Measurements from ENCODE around the gene RDH12. TPM values are rescaled to one million over a fixed set of nuclear protein-coding genes. Genes with fewer than 3 reads are reported as not detected.
"Not testable (repeated sequence)": the region's sequence is repeated elsewhere in the genome, so short reads cannot be mapped to it uniquely, and the experiment has no call there.

RDH12 gene
- total RNA-seq, 1 experiment from 2014 or later: not detected

DNA sequence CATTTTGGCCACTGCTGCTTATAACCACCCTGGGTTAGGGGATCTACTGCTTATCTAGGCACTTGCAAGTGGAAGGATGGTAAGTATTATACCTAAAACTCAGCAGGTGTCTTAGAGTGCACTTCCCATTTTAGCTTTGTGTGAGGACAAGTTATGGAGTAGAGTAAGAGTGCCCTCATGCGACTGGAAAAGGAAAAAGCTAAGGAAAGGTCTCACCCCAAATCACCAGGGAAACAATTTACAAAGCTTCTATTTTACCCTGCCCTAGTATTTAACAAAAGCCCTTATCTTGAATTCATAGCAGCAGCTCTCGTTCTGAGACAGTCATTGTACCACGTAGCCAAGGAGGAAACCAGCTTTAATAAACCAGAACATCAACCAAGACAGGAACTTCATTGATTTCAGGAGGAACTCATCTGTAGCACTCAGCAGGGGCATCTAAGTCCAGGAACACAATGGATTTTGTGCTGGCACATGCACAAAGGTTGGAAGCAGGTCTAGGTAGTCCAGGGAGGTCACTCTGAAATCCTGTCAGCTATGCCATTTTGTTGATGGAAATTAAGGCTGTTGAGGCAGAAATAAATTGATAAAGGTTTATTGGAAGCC is 2.9 kb downstream of the RDH12 start:
- ChIA-PET POLR2A (interaction anchor here (0.6 to 1.5 kb wide), 5 partner anchors 9 to 105 kb away, joined by 4 to 8 read pairs (median 5); partner anchors contain the start of genes PIGH and RDH11), CTCF (interaction anchor here (0.5 to 2.2 kb wide), 31 partner anchors 8 to 1345 kb away, joined by 3 to 40 read pairs (median 5); partner anchors contain the start of genes ARG2, PIGH, PLEKHH1 and RDH11)
- Histone ChIP-seq H3K4me1 (no peaks in the 10 kb centered on the region), H3K27me3 (replicated peaks; ENCODE audit: control insufficient read depth, insufficient read depth, low read length) (no peaks in the 10 kb centered on the region), H3K36me3 (ENCODE audit: control insufficient read depth, insufficient read depth, low read length) (no peaks in the 10 kb centered on the region), H3K9me3 (no peaks in the 10 kb centered on the region), H3K4me3 (ENCODE audit: low read depth, low read length) (no peak overlapping the region)
- intact Hi-C loops (cut with micrococcal nuclease; ENCODE audit: unreplicated experiment): loop anchor here (1.0 to 5.0 kb wide), 6 partner anchors 37 to 278 kb away; partner anchors contain the start of gene ARG2
- Mint-ChIP-seq H3K36me3 (ENCODE audit: insufficient read depth, unreplicated experiment) (no peaks in the 10 kb centered on the region), H3K27ac (ENCODE audit: unreplicated experiment) (no peak overlapping the region), H3K4me1 (ENCODE audit: low read depth, unreplicated experiment) (no peaks in the 10 kb centered on the region), H3K27me3 (ENCODE audit: insufficient read depth, unreplicated experiment) (no peaks in the 10 kb centered on the region), H3K4me3 (ENCODE audit: unreplicated experiment) (no peak overlapping the region), H3K9me3 (ENCODE audit: unreplicated experiment) (no peaks in the 10 kb centered on the region)
- BruUV-seq (replicated peaks): no TSS peak
- peak; percentile 73 to 78 for TF ChIP-seq CTCF (IDR thresholded peaks at IDR 0.05; ENCODE audit: insufficient read depth in 1 of 2, low read depth in 1 of 2, low read length in 1 of 2, severe bottlenecking in 1 of 2, unreplicated experiment in 1 of 2)
- DNase-seq: peak in 1 of 2 experiments; percentile 64

DNA sequence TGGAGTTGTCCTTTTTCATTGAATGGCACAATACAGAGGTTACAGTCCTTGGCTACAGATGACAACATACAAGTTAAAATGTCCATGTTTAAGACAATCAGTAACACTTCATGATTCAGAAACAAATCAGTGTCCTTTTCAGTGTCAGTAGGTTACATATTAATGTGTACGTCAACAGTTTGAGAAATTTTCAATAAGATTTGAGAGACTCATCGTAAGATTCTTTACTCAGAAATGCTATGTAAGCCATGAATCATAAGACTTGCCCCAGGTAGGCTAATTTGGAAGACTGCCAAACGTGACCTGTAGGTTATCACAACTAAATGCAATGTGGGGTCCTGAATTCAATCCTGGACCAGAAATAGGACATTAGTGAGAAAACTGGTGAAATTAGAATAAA is 3.5 kb downstream of the RDH12 start:
- H3K36me3 ChIP-seq (ENCODE audit: control insufficient read depth, insufficient read depth, low read length): no peaks in the 10 kb centered on the region
- Mint-ChIP-seq H3K4me3 (ENCODE audit: unreplicated experiment) (no peak overlapping the region), H3K27me3 (ENCODE audit: insufficient read depth, unreplicated experiment) (no peaks in the 10 kb centered on the region), H3K36me3 (ENCODE audit: insufficient read depth, unreplicated experiment) (no peaks in the 10 kb centered on the region), H3K27ac (ENCODE audit: unreplicated experiment) (no peak overlapping the region), H3K9me3 (ENCODE audit: unreplicated experiment) (no peaks in the 10 kb centered on the region), H3K4me1 (ENCODE audit: low read depth, unreplicated experiment) (no peaks in the 10 kb centered on the region)
- no peaks in the 10 kb centered on the region for H3K4me1 ChIP-seq
- CTCF ChIA-PET: interaction anchor here (0.8 to 2.2 kb wide), 17 partner anchors 10 to 278 kb away, joined by 3 to 40 read pairs (median 14); partner anchors contain the start of genes ARG2, PIGH and RDH11
- POLR2A ChIA-PET: interaction anchor here (1.1 to 1.5 kb wide), 3 partner anchors 10 to 105 kb away, joined by 4 to 8 read pairs (median 5); partner anchors contain the start of genes PIGH and RDH11
- no peak overlapping the region for H3K4me3 ChIP-seq (ENCODE audit: low read depth, low read length)
- no peak for TF ChIP-seq CTCF (IDR thresholded peaks at IDR 0.05; ENCODE audit: insufficient read depth in 1 of 2, low read depth in 1 of 2, low read length in 1 of 2, severe bottlenecking in 1 of 2, unreplicated experiment in 1 of 2)
- H3K27me3 ChIP-seq (replicated peaks; ENCODE audit: control insufficient read depth, insufficient read depth, low read length): no peaks in the 10 kb centered on the region
- no TSS peak for BruUV-seq (replicated peaks)
- no peaks in the 10 kb centered on the region for H3K9me3 ChIP-seq
- DNase-seq: no peak
- intact Hi-C loops (cut with micrococcal nuclease; ENCODE audit: unreplicated experiment): loop anchor here (2.0 kb wide), 1 partner anchor 278 kb away; no protein-coding TSS in a partner anchor

GRCh38 chr14:67709346-67709745 is 7.7 kb downstream of the RDH12 start:
- intact Hi-C loops (cut with micrococcal nuclease; ENCODE audit: unreplicated experiment); DNase-seq; H3K4me1 Mint-ChIP-seq (ENCODE audit: low read depth, unreplicated experiment); H3K27me3 Mint-ChIP-seq (ENCODE audit: insufficient read depth, unreplicated experiment); H3K36me3 Mint-ChIP-seq (ENCODE audit: insufficient read depth, unreplicated experiment); H3K4me3 Mint-ChIP-seq (ENCODE audit: unreplicated experiment); CTCF ChIA-PET; H3K4me3 ChIP-seq (ENCODE audit: low read depth, low read length); POLR2A ChIA-PET; H3K9me3 Mint-ChIP-seq (ENCODE audit: unreplicated experiment); BruUV-seq (replicated peaks); H3K4me1 ChIP-seq; H3K36me3 ChIP-seq (ENCODE audit: control insufficient read depth, insufficient read depth, low read length); H3K27ac Mint-ChIP-seq (ENCODE audit: unreplicated experiment); H3K27me3 ChIP-seq (replicated peaks; ENCODE audit: control insufficient read depth, insufficient read depth, low read length): not testable (repeated sequence)
- peaks cover 14% of the 10 kb centered on the region for H3K9me3 ChIP-seq

DNA sequence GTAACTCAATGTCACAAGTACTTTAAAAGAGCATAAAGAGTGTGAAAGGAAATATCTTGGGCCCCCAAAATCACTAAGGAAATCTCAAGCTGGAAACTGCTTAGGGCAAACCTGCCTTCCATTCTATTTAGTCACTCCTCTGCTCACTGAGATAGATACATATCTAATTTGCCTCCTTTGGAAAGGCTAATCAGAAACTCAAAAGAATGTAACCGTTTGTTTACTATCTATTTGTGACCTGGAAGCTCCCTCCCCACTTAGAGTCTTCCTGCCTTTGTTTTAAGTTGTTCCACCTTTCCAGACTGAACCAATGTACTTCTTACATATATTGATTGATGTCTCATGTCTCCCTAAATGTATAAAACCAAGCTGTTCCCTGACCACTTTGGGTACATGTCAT is 8.1 kb downstream of the RDH12 start:
- H3K27me3 Mint-ChIP-seq (ENCODE audit: insufficient read depth, unreplicated experiment); H3K9me3 Mint-ChIP-seq (ENCODE audit: unreplicated experiment); CTCF ChIA-PET: not testable (repeated sequence)

More for the DNA sequence above, 8.1 kb downstream of the RDH12 start:
- H3K36me3 Mint-ChIP-seq (ENCODE audit: insufficient read depth, unreplicated experiment); H3K4me3 ChIP-seq (ENCODE audit: low read depth, low read length); H3K4me1 Mint-ChIP-seq (ENCODE audit: low read depth, unreplicated experiment); H3K4me3 Mint-ChIP-seq (ENCODE audit: unreplicated experiment); BruUV-seq (replicated peaks); POLR2A ChIA-PET; intact Hi-C loops (cut with micrococcal nuclease; ENCODE audit: unreplicated experiment); H3K27ac Mint-ChIP-seq (ENCODE audit: unreplicated experiment); H3K4me1 ChIP-seq; H3K27me3 ChIP-seq (replicated peaks; ENCODE audit: control insufficient read depth, insufficient read depth, low read length); H3K36me3 ChIP-seq (ENCODE audit: control insufficient read depth, insufficient read depth, low read length); DNase-seq: not testable (repeated sequence)
- peaks cover 14% of the 10 kb centered on the region for H3K9me3 ChIP-seq
